ENCODE results near the gene KIFC3. TPM values are rescaled to one million over a fixed set of nuclear protein-coding genes. Genes with fewer than 3 reads are reported as not detected.

Gene KIFC3
- total and polyA plus RNA-seq, 2 of the 13 experiments (the other 11 are each of a cell fraction or from before 2014, with no cell fraction given): 42.1 to 45.3 TPM

- peak; percentile 40; the same call in 1 of the 2 replicates for TF ChIP-seq ARNT2 (CRISPR knock-in tag; IDR thresholded peaks at IDR 0.05; ENCODE audit: low read depth)
- no peak for TF ChIP-seq NPAS2 (CRISPR knock-in tag; IDR thresholded peaks at IDR 0.05; ENCODE audit: borderline replicate concordance)
- no peak; the same call in 1 of the 2 replicates for TF ChIP-seq ZNF788 (CRISPR knock-in tag; IDR thresholded peaks at IDR 0.05; ENCODE audit: borderline replicate concordance)
- no peak for TF ChIP-seq ZNF792 (CRISPR knock-in tag; IDR thresholded peaks at IDR 0.05)
- TF ChIP-seq THYN1 (CRISPR knock-in tag; IDR thresholded peaks at IDR 0.05; ENCODE audit: borderline replicate concordance, low read depth): no peak
- TF ChIP-seq HNF1B (CRISPR knock-in tag; IDR thresholded peaks at IDR 0.05): peak; percentile 15; the same call in 1 of the 2 replicates
- no peak for TF ChIP-seq SMAD1 (CRISPR knock-in tag; IDR thresholded peaks at IDR 0.05; ENCODE audit: borderline replicate concordance, low read depth)
- no peak; the same call in 1 of the 2 replicates for TF ChIP-seq ARID4A (CRISPR knock-in tag; IDR thresholded peaks at IDR 0.05; ENCODE audit: borderline replicate concordance)
- no peak for TF ChIP-seq SOX5 (CRISPR knock-in tag; IDR thresholded peaks at IDR 0.05; ENCODE audit: borderline replicate concordance)
- no peak for TF ChIP-seq TRIM22 (IDR thresholded peaks at IDR 0.05)
- no peak for TF ChIP-seq SETDB1 (CRISPR knock-in tag; IDR thresholded peaks at IDR 0.05; ENCODE audit: borderline replicate concordance)
- TF ChIP-seq SP1 (IDR thresholded peaks at IDR 0.05): no peak
- TF ChIP-seq SP1 (CRISPR knock-in tag; IDR thresholded peaks at IDR 0.05): no peak
- TF ChIP-seq ZBTB49 (CRISPR knock-in tag; IDR thresholded peaks at IDR 0.05; ENCODE audit: borderline replicate concordance): no peak
- no peak for TF ChIP-seq ZNF335 (CRISPR knock-in tag; IDR thresholded peaks at IDR 0.05)
- TF ChIP-seq ARID3A (IDR thresholded peaks at IDR 0.05; ENCODE audit: low read depth, low read length): 0 out of 2 replicates have a peak, but pooled peaks have one; percentile 23
- TF ChIP-seq ZNF230 (CRISPR knock-in tag; IDR thresholded peaks at IDR 0.05): no peak
These were observed 65.6 kb downstream of the KIFC3 start (continued) for GRCh38 chr16:57736419-57737351.

Data from HepG2 (cell line).